Measurements from ENCODE around the gene CDHR3. TPM values are rescaled to one million over a fixed set of nuclear protein-coding genes. Genes with fewer than 3 reads are reported as not detected.

CDHR3 gene
- polyA plus RNA-seq, 2 of the 4 experiments (the other 2 are of a cell fraction), result 4.0 to 4.5 TPM

DNA sequence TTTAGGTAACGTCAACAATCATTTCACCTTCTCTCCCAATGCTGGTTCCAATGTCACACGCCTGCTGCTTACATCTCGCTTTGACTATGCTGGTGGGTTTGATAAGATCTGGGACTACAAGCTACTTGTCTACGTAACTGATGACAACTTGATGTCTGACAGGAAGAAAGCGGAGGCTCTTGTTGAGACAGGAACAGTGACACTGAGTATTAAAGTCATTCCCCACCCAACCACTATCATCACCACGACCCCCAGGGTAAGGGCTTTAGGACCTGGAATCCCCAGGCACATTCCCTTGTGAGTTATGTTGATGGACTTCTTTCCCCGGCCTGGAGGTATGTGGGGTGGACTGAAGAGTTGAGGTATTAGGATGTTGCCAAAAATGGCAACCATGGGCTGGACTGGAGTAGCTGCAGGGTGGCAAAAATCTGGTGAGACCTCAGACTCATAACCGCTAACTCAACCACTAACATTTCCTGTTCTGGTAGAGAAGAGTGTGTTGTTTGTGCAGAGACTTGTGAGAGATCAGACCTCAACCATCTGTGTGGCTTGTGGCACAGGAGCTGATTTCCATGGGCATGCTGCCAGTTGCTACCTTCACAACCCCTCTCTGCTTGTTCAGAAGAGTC lies 59.2 kb downstream of the CDHR3 start:
- no peak for FAIRE-seq
- TF ChIP-seq ZNF302 (CRISPR knock-in tag; IDR thresholded peaks at IDR 0.05) (no peak), NR3C1 (IDR thresholded peaks at IDR 0.05) (no peak), GATA3 (IDR thresholded peaks at IDR 0.05; ENCODE audit: borderline replicate concordance) (no peak)
- WGBS (ENCODE audit: missing lambda C conversion rate), result 69% methylated on average over 8 of the region's 8 CpGs
- Histone ChIP-seq H3K4me3 (no peak overlapping the region), H3K4me2 (no peak overlapping the region), H3K27ac (no peak overlapping the region), H3K4me1 (no peaks in the 10 kb centered on the region), H3K9me3 (no peaks in the 10 kb centered on the region)
- ChIA-PET POLR2A (no interaction called here), CTCF (interaction anchor here (0.6 to 4.7 kb wide), 7 partner anchors 14 to 370 kb away, joined by 3 to 33 read pairs (median 4); no protein-coding TSS in a partner anchor)
- ATAC-seq, result no peak
- no peak for DNase-seq (ENCODE audit: low read depth in 1 of 2, low spot score in 1 of 2)

DNA sequence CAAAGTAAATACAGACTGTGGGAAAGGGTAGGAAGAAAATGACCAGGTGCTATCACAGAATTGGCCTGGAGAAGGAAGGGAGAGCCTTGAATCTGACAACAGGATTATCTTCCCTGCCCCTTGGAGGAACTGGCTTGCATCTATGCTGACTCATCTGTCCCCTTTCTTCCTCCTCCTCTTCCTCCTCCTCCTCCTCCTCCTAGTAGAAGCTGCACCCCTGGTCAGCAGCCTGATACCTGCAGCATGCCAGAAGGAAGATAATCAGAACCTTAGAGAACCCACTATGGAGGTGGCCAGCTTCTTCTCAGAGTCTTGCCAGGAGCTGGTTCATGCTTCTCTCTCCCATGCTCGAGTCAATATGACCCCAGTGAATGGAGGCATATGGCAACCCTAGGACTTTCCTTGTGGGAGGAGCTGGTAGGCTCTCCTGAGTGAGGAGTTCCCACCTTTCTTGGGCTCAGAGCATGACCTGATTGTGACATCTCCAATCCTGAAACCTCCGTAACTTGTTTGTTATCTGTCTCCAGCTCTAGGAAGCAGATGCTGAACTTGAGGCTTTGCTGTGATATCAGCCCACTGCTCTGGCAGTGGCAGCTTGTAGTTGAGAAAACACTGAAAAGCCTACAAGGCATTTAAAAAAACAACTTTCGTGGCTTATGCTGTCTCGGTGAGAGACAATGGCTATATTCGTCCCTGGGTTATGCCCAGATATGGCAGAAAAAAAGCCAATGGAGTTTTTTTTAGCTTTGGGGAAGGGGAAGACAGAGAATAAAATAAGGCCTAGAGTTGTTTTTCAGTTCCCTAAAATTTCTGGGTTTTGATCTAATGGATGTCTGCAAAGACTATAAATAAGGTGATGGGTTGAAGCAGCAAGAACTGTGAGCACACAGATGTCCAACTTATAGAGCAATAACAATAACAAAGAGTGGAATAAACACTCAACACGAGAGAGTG lies 60.6 kb downstream of the CDHR3 start:
- POLR2A ChIA-PET, result no interaction called here
- Histone ChIP-seq H3K27ac (no peak overlapping the region), H3K9me3 (no peaks in the 10 kb centered on the region), H3K4me1 (no peaks in the 10 kb centered on the region), H3K4me3 (no peak overlapping the region), H3K4me2 (no peak overlapping the region)
- TF ChIP-seq SMC3 (IDR thresholded peaks at IDR 0.05) (no peak), MYC (IDR thresholded peaks at IDR 0.05; ENCODE audit: borderline replicate concordance, low read length) (no peak)
- DNase-seq (ENCODE audit: low read depth in 1 of 2, low spot score in 1 of 2) (no peak), ATAC-seq (no peak), FAIRE-seq (no peak)
- CTCF ChIA-PET, result interaction anchor here (1.2 to 4.7 kb wide), 5 partner anchors 13 to 264 kb away, joined by 3 to 33 read pairs (median 3); no protein-coding TSS in a partner anchor
- WGBS (ENCODE audit: missing lambda C conversion rate), result 57% methylated on average over 6 of the region's 6 CpGs

DNA sequence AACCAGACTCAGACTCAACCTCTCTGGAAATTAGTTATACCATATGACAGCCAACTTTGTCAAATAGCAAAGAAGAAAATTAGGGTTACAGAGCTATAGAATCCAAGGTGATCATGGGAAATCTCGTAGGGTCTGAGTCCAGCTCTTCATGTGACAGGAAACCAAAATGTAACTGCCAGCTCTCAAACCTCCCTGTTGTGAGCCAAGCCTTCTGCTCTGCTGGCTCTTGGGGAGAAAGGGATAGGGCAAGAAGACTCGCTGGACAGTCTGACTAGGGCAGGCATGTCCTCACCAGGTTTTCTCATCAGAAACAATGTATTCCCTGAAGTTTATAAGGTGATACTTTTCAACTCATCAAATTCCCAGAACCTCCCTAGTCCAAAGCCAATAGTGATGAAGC lies 63.0 kb downstream of the CDHR3 start:
- H3K27ac ChIP-seq, result no peak overlapping the region
- TF ChIP-seq KDM5A (IDR thresholded peaks at IDR 0.05) (no peak), ZNF302 (CRISPR knock-in tag; IDR thresholded peaks at IDR 0.05) (no peak), CEBPB (IDR thresholded peaks at IDR 0.05) (no peak), EHF (CRISPR knock-in tag; IDR thresholded peaks at IDR 0.05) (no peak), EHMT2 (IDR thresholded peaks at IDR 0.05; ENCODE audit: low read depth) (no peak)
- CTCF ChIA-PET, result interaction anchor here (1.0 to 11.0 kb wide), 4 partner anchors 15 to 265 kb away, joined by 3 to 121 read pairs (median 4); no protein-coding TSS in a partner anchor
- no peak for FAIRE-seq
- H3K4me3 ChIP-seq, result no peak overlapping the region
- WGBS (ENCODE audit: missing lambda C conversion rate), result 54% methylated on average over 2 of the region's 2 CpGs
- no peaks in the 10 kb centered on the region for H3K4me1 ChIP-seq
- H3K4me2 ChIP-seq, result no peak overlapping the region
- H3K9me3 ChIP-seq, result no peaks in the 10 kb centered on the region
- no peak for ATAC-seq
- no peak for DNase-seq (ENCODE audit: low read depth in 1 of 2, low spot score in 1 of 2)
- POLR2A ChIA-PET, result interaction anchor here (0.6 kb wide), 1 partner anchor 86 kb away, joined by 9 read pairs; the partner anchor contains the start of gene SYPL1

DNA sequence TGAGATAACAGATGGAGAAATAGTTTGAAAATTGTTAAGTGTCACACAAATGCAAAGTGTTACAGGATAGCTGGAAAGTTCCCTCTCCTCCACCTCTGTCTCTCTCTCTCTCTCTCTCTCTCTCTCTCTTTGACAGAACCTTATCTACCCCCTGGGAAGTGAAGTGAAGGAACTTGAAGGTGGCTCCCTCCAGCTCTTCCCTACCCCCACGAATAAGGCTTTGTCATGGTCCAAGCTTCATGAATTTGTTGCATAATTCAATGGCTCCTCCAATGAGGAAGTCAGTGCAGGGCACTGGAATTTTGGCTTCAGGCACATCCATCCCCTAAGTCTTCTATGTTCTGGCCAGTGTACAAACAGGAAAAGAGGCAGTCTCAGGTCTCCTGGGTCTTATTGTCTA lies 66.4 kb downstream of the CDHR3 start:
- ATAC-seq, result no peak
- Histone ChIP-seq H3K4me1 (no peaks in the 10 kb centered on the region), H3K4me3 (no peak overlapping the region), H3K9me3 (peaks cover 8% of the 10 kb centered on the region; the same call in 1 of the 3 replicates), H3K27ac (no peak overlapping the region), H3K4me2 (no peak overlapping the region)
- 4% methylated on average over 1 of the region's 1 CpG for WGBS (ENCODE audit: missing lambda C conversion rate)
- no peak for DNase-seq (ENCODE audit: low read depth in 1 of 2, low spot score in 1 of 2)
- FAIRE-seq, result no peak
- TF ChIP-seq HDAC2 (IDR thresholded peaks at IDR 0.05) (no peak), HOXA7 (CRISPR knock-in tag; IDR thresholded peaks at IDR 0.05) (no peak), POLR2AphosphoS2 (conservative IDR thresholded peaks at IDR 0.05; ENCODE audit: low read length) (no peak), MYC (IDR thresholded peaks at IDR 0.05; ENCODE audit: borderline replicate concordance, low read length) (no peak), MAZ (IDR thresholded peaks at IDR 0.05; ENCODE audit: borderline replicate concordance, low read depth, low read length) (no peak), NFE2L2 (conservative IDR thresholded peaks at IDR 0.05; ENCODE audit: low read length) (no peak), ZSCAN20 (CRISPR knock-in tag; IDR thresholded peaks at IDR 0.05) (no peak), RNF2 (IDR thresholded peaks at IDR 0.05; ENCODE audit: borderline replicate concordance, low read depth) (no peak), TFCP2L1 (CRISPR knock-in tag; IDR thresholded peaks at IDR 0.05) (no peak), MAFK (IDR thresholded peaks at IDR 0.05; ENCODE audit: partially characterized antibody) (no peak), EHMT2 (IDR thresholded peaks at IDR 0.05; ENCODE audit: low read depth) (no peak), PHF8 (IDR thresholded peaks at IDR 0.05; ENCODE audit: borderline replicate concordance, low read depth) (no peak)
- TF ChIP-seq, protein P1, sequence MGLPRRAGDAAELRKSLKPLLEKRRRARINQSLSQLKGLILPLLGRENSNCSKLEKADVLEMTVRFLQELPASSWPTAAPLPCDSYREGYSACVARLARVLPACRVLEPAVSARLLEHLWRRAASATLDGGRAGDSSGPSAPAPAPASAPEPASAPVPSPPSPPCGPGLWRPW (IDR thresholded peaks at IDR 0.05), result no peak
- POLR2A ChIA-PET, result no interaction called here
- CTCF ChIA-PET, result interaction anchor here (0.6 to 11.0 kb wide), 9 partner anchors 9 to 409 kb away, joined by 3 to 121 read pairs (median 3); no protein-coding TSS in a partner anchor
